Measurements from ENCODE around the gene BEX4.
A peak's percentile ranks its signal among the peaks of the same experiment; 100 is the strongest.

BEX4 gene

DNA sequence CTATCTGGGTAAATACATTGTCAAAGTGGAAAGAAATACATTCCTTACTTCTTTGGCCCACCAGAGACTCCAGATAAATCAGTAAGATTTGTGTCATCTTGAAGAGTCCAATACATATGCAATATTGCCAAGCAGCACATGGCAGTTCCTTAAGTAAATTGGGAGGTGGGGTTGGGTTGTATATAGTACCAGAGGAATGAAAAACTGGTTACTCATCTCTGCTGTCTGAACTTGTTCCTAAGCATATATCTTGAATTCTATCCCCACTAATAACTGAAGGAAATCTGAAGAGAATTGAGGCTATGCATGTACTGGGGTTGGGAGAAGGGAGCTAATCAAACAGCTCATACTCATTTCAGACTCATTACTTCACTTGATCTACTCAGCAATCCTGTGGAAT lies 25.2 kb downstream of the BEX4 start:
- DNase-seq: no peak

DNA sequence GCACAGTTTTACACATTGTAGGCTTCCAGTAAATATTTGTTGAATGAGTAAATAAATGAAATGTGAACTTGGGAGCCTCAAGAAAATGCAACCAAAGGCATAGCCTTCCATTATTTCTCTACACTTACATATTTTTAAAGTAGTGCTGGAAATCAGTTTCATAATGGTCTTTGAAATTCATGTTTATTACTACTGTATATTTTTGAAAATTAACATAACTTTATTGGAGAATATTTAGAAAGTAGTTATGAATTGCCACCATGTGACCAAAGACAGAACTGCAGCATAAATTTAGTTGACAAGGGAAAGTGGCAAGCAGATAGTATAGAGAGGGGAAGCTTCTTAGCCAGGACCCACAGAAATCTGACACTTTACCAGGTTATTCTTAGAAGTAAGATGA lies 33.6 kb downstream of the BEX4 start:
- DNase-seq: peak; percentile 6

DNA sequence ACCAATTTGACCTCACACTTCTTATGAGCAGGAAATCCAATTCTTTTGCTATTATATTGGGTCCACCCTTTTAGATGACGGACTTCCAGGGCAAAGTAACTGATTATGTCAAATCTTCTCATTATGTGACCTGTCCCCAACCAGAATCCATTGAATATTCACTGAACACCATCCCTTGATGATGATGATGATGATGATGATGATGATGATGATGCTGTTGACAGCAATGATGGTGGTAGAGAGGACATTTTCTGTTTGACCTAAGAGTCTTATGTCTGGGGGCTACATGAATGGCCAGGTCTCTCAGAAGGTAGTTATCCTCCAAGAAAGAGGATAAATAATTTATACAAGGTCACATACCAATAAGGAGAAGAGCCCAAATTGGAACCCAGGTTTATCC lies 34.9 kb downstream of the BEX4 start:
- DNase-seq: no peak

DNA sequence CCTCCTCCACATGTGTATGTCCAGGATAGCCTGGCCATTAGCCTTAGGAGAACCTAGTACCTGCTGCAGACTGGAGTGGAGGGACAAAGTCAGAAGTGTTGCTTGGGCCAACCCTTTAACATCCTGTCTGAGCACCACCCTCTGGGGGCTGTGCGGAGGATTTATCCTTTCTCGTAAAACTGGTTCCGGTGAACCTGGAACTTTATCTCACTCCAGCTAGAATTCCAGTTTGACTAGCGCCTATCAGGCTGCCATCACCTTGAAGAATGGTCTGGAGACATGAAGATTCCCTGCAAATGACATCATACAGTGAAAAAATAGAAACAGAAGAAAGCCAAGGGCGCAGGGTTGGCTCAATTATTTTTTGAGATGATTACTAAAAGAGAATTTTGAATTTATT lies 36.1 kb downstream of the BEX4 start:
- no peak for DNase-seq

DNA sequence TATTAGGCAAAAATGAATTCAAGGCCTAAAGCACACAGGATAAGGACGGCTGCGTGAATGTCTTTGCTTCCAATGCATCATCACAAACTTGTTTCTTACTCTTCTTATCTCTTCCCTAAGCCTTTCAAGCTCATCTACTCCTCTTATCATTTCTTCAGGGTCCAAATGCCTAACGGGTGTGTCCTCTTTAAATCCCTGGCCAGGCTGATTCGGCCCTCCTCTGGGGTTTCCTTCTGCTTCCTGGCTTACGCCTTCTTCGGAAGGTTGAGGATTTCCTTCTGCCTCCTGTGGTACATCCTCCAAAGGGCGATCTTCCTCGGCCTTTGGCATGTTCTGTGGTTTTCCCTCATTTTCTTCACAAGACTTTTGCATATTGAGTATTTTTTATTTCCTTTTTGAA lies 38.7 kb downstream of the BEX4 start:
- peak; percentile 5 for DNase-seq

DNA sequence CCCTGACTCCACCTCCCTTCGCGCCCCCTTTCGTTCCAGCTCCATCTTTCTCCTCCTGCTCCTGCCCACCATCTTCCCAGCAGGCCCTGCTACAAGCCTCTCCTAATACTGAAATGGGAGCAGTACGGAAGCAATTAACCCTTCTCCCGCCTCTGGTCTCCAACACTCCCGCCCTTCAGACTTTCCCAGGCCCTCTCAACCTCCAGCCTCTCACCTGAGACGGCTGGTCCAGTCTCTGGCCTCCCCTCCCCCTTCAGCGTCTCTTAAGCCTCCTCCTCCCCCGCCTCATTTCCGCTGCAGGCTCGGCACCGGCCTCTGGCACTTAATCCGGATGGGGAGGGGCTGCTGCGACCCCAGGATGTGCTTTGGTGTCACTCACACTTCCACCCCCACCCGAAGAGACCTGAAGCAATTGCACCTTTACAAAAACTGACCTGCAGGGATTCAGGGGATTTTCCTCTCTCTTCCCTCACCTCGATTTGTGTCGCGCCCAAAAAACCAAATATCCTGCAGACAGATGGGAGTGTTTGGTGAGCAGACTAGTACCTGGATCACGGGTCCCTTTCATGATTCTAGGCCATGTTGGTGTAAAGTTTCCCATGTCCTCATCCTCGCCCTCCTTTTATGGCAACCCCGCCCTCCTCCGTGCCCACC lies 39.4 kb downstream of the BEX4 start:
- DNase-seq: peak; percentile 26

DNA sequence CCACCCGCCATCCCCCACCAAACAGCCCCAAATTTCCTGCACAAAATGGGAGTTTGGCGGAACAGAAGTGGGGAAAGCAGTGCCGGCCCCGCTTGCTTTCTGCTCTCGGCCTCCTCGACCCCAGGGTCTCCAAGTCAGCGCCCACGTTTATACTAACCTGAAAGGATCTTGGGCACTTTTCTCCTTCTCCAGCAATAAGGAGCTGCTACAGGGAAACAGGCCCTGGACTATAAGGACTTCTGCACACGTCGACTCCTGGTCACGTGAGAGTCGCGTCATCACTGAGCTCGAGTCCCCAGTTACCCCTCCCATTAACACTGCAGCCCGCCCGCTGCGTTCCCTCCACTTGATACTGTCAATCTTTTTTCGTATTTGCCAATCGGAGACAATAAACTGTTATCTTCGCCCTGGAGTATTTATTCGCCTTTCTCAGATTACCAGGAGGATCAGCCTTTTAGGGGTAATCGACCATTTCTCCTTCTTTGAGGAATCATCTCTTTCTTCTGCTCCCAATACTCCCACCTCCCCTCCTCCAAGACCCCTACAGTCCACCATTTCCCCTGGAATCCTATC lies 40.1 kb downstream of the BEX4 start, which contains the start of gene TCEAL8:
TCEAL8 (minus strand) TSS at position 235 of the 573 bp plus-strand sequence. CDS start 1,176 bp downstream, outside the sequence.
- peak; percentile 78 for DNase-seq

DNA sequence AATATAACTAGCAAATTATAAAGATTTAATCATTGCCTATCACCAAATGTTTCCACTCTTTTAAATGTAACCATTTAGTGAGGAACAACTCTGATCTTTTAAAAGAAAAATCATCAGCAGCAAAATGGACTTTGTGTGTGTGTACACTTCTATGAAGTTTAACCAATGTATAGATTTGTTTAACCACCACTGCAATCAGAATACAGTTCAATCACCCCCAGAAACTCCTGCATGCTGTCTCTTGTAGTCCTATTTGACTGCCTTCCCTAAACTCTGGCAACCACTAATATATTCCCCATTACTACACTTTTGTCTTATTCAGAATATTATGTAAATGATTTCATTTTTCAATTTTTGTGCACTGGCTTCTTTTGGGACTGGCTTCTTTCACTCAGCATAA lies 41.7 kb downstream of the BEX4 start:
- DNase-seq: no peak

DNA sequence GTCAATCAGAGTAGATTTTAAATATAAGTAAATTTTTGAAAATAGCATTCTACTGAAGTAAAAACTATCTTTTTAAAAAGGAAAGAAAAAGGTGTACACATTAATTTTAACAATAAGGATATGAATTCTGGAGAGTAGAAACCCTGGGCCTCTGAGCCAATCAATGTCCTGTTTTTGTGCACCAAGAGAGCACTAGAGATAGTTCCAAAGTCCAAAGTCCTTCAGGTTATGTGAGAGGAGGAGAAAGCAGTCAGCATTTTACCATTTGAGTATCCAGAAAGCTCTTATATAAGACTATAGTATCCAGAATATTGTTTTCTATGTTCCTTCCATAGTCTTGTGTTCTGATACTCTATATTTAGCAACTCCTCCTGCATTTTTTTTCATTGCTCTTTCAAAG lies 43.4 kb downstream of the BEX4 start:
- DNase-seq: no peak

Measured in fibroblast of upper back skin (primary cell).